AG04449 (cell line): ENCODE results near the gene CD2AP.

Source experiments
- CTCF ChIA-PET: fragments of 350-600 bp; formaldehyde crosslinking; extraction: SDS; loops from one replicate; lab custom pipeline; 2021; ENCODE audit warnings: antibody characterized with exemption; lab: Yijun Ruan, JAX
- POLR2A ChIA-PET: fragments of 400-600, 350-600 bp; formaldehyde crosslinking; extraction: SDS; loops from one replicate; lab custom pipeline; 2020; ENCODE audit warnings: antibody characterized with exemption, inconsistent platforms; lab: Yijun Ruan, JAX
- DNase-seq: peaks from one replicate; pipeline ENCODE4 v3.0.0-alpha.2; 2010; ENCODE audit warnings: low read depth, low spot score
- H3K4me3 ChIP-seq: 2 replicates; pipeline ENCODE4 v1.5.1; 2011; ENCODE audit warnings: low read depth, mild to moderate bottlenecking, control low read depth, low read length
- TF ChIP-seq, protein P1 (sequence below): IDR thresholded peaks from one replicate; pipeline ENCODE4 v1.5.1; 2011; ENCODE audit warnings: mild to moderate bottlenecking, moderate library complexity, low read length, control low read depth, inconsistent platforms; ENCODE audit not compliant: insufficient read depth; ENCODE audit errors: missing control alignments

The CD2AP gene

DNA sequence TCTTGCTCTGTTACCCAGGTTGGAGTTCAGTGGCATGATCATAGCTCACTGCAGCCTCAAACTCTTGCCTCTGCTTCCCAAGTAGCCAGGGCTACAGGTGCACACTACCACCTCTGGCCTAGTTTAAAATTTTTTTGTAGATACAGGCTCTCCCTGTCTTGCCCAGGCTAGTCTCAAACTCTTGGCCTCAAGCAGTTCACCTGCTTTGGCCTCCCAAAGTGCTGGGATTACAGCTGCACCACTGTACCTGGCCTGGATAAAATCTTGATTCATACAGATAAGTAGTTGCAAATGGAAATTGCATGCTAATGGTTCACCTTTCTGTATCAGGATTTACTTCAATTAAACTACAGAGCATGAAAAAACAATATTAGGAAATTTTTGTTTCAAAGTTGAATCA lies 4.2 kb downstream of the CD2AP start:
- TF ChIP-seq, protein P1, sequence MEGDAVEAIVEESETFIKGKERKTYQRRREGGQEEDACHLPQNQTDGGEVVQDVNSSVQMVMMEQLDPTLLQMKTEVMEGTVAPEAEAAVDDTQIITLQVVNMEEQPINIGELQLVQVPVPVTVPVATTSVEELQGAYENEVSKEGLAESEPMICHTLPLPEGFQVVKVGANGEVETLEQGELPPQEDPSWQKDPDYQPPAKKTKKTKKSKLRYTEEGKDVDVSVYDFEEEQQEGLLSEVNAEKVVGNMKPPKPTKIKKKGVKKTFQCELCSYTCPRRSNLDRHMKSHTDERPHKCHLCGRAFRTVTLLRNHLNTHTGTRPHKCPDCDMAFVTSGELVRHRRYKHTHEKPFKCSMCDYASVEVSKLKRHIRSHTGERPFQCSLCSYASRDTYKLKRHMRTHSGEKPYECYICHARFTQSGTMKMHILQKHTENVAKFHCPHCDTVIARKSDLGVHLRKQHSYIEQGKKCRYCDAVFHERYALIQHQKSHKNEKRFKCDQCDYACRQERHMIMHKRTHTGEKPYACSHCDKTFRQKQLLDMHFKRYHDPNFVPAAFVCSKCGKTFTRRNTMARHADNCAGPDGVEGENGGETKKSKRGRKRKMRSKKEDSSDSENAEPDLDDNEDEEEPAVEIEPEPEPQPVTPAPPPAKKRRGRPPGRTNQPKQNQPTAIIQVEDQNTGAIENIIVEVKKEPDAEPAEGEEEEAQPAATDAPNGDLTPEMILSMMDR, result no peak
- DNase-seq, result no peak
- H3K4me3 ChIP-seq, result no peak overlapping the region
- CTCF ChIA-PET, result no interaction called here
- POLR2A ChIA-PET, result no interaction called here

DNA sequence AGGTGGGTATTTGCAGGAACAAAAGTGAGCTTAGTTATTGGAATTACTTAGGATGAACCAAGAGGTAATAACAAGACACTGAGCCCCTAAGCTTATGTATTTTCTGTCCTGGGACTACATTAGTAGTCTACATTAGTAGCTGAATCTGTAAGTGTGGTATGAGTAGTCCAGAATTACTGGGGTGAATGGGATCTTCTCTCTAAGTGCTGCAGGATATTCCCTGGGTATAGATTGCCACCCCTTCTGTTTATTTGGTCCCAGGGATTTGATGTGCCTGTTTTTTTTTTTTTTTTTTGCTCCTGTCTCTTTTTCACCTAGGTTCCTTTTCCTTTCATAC lies 5.9 kb downstream of the CD2AP start:
- ChIA-PET CTCF (interaction anchor here (1.3 kb wide), 1 partner anchor 148 kb away, joined by 3 read pairs; no protein-coding TSS in a partner anchor), POLR2A (interaction anchor here (0.7 kb wide), 1 partner anchor 337 kb away, joined by 4 read pairs; no protein-coding TSS in a partner anchor)
- DNase-seq, result no peak
- no peak overlapping the region for H3K4me3 ChIP-seq
- TF ChIP-seq, protein P1, result no peak

DNA sequence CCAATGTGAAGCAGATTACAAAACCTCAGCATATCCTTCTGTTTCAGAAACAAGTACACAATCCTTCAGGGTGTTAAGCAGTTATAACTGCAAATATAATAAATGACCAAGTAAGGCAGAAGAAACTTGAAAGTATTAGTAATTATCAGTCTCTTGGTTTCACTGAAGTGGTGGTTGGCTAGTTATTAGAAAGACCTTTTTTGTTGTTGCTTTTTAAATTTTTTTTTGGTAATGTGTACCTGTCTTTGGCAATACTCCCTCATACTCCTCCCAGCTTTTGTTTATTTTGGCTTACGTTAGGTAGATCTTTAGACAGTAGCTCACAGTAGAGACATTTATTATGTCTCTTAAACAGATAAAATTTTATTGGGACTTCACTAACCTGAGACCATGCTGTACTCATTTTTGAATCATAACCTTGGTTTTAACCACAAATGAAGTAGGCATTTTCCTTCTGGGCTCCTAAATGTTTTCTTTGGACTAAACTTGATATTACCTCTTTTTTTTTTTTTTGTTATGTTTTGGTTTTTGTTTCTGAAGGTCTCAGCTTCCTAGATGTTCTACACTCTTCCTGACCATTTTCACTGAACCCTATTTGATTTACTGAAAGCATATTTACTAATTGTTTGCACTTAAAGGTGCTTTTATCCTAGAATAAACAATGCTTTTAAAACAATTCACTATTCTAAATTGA lies 6.4 kb downstream of the CD2AP start:
- TF ChIP-seq, protein P1, result no peak
- ChIA-PET CTCF (interaction anchor here (1.0 to 1.3 kb wide), 3 partner anchors 69 to 147 kb away, joined by 3 read pairs; no protein-coding TSS in a partner anchor), POLR2A (interaction anchor here (0.7 kb wide), 1 partner anchor 338 kb away, joined by 4 read pairs; no protein-coding TSS in a partner anchor)
- H3K4me3 ChIP-seq, result no peak overlapping the region
- DNase-seq, result no peak

DNA sequence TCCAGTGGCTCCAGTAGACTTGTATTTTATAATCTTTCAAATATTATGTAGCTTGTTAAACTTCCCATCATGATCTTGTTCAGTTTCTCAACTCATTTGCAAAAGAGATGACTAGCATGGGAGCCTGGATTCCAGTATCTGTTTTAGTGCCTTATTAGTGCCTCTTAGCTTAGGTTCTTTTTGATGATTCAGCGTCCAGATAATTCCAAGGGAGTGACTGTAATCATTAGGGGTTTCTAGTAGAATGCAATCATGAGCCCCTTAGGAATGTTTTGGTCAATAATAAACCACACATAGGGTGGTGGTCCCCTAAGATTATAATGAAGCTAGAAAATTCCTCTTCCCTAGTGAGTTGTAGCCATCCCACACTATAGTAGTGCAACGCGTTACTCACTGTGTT lies 7.0 kb downstream of the CD2AP start:
- CTCF ChIA-PET, result interaction anchor here (1.0 to 1.3 kb wide), 2 partner anchors 70 to 147 kb away, joined by 3 read pairs; no protein-coding TSS in a partner anchor
- peak; percentile 87 for DNase-seq
- TF ChIP-seq, protein P1, result no peak
- POLR2A ChIA-PET, result no interaction called here
- H3K4me3 ChIP-seq, result no peak overlapping the region

DNA sequence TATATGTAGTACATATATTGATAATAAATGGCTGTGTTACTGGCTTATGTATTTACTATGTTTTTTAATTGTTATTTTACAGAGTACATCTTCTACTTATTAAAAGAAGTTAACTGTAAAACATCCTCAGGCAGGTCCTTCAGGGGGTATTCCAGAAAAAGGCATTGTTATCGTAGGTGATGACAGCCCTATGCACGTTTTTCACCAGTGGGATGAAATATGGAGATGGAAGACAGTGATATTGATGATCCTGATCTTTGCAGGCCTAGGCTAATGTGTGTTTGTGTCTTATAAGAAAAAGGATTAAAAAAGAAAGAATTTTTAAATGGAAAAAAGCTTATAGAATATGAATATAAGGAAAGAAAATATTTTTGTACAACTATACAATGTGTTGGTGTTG lies 7.5 kb downstream of the CD2AP start:
- ChIA-PET CTCF (interaction anchor here (0.9 to 1.3 kb wide), 3 partner anchors 17 to 146 kb away, joined by 3 to 4 read pairs (median 3); no protein-coding TSS in a partner anchor), POLR2A (no interaction called here)

DNA sequence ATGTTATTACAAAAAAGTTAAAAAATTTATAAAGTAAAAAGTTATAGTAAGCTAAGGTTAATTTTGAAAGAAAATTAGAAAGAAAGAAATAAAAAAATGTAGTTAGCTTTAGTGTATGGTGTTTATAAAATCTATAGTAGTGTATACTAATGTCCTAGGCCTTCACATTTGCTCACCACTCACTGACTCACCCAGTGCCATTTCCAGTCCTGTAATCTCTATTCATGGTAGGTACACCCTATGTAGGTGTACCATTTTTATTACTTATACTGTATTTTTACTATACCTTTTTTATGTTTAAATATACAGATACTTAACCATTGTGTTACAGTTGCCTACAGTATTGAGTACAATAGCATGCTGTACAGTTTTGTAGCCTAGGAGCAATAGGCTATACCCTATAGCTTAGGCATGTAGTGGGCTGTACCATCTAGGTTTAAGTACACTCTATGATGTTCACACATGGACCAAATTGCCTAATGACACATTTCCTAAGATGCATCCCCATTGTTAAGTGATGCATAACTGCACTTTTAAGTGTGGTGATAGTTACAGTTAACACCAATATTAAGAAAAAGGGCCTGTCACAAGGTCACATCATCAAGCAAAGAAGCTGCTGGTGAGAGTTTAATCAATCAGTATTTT lies 8.0 kb downstream of the CD2AP start:
- CTCF ChIA-PET, result interaction anchor here (0.9 kb wide), 1 partner anchor 16 kb away, joined by 4 read pairs; no protein-coding TSS in a partner anchor
- no peak overlapping the region for H3K4me3 ChIP-seq
- no peak for DNase-seq
- TF ChIP-seq, protein P1, result no peak
- POLR2A ChIA-PET, result no interaction called here

More for the DNA sequence above, 7.5 kb downstream of the CD2AP start:
- TF ChIP-seq, protein P1, result no peak
- no peak overlapping the region for H3K4me3 ChIP-seq
- DNase-seq, result no peak
